ENCODE measurements around the gene R3HDM2.

DNA sequence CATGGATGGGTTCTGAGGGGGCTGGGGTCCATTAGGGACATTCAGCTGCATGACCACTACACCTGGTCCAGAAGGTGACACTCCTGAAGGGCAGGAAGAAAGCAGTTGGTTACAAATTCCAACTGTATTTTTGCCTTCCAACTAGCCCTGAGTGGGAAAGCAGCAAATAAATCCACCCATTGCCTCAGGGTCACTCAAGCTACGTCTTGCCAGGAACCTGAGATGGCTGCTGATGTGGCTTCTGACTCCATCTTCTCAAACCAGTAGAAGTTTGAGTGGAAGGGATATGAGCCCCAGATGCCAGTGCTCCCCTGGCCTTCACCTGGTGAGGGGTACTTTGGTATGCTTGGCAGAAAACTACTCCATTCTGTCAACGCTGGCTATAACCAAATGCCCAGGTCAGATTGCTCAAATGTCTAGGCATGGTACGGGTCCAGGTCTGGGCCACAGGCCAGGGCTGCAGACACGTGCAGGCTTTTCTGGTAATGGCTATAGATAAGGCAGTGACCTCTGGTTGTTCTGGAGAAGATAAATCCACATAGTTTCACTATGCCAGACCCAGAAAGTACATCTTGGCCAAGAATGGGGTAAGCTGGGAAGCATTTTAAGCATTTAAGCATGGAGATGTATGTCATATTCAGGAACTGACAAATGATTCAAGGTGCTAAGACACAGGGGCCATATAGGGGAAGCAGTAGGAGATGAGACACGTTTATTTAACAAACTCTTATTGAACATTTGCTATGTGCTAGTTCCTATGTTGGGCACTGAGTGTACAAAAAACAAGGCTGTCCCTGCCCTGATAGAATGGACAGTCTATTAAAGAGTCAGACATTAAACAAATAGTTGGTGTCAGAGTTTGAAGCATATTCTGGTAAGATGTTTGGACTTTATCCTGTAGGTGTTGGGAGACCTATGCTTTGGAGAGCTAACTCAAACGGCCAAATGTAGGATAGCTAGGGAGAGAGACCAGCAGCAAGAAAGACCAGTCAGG lies 171.6 kb downstream of the R3HDM2 start:
- TF ChIP-seq, protein P1, sequence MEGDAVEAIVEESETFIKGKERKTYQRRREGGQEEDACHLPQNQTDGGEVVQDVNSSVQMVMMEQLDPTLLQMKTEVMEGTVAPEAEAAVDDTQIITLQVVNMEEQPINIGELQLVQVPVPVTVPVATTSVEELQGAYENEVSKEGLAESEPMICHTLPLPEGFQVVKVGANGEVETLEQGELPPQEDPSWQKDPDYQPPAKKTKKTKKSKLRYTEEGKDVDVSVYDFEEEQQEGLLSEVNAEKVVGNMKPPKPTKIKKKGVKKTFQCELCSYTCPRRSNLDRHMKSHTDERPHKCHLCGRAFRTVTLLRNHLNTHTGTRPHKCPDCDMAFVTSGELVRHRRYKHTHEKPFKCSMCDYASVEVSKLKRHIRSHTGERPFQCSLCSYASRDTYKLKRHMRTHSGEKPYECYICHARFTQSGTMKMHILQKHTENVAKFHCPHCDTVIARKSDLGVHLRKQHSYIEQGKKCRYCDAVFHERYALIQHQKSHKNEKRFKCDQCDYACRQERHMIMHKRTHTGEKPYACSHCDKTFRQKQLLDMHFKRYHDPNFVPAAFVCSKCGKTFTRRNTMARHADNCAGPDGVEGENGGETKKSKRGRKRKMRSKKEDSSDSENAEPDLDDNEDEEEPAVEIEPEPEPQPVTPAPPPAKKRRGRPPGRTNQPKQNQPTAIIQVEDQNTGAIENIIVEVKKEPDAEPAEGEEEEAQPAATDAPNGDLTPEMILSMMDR (IDR thresholded peaks at IDR 0.05), result no peak
- TF ChIP-seq IRF2 (CRISPR knock-in tag; IDR thresholded peaks at IDR 0.05; ENCODE audit: borderline replicate concordance, low read depth), result no peak
- TF ChIP-seq, protein P2, sequence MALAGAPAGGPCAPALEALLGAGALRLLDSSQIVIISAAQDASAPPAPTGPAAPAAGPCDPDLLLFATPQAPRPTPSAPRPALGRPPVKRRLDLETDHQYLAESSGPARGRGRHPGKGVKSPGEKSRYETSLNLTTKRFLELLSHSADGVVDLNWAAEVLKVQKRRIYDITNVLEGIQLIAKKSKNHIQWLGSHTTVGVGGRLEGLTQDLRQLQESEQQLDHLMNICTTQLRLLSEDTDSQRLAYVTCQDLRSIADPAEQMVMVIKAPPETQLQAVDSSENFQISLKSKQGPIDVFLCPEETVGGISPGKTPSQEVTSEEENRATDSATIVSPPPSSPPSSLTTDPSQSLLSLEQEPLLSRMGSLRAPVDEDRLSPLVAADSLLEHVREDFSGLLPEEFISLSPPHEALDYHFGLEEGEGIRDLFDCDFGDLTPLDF (CRISPR knock-in tag; IDR thresholded peaks at IDR 0.05), result no peak
- no peak for TF ChIP-seq NFE2L1 (CRISPR knock-in tag; IDR thresholded peaks at IDR 0.05)
- no peak for TF ChIP-seq NFYB (CRISPR knock-in tag; conservative IDR thresholded peaks at IDR 0.05; ENCODE audit: low read depth)
- TF ChIP-seq ZNF317 (CRISPR knock-in tag; IDR thresholded peaks at IDR 0.05; ENCODE audit: borderline replicate concordance, low read depth), result no peak
- TF ChIP-seq CREM (CRISPR knock-in tag; IDR thresholded peaks at IDR 0.05), result no peak
- TF ChIP-seq, protein P3, sequence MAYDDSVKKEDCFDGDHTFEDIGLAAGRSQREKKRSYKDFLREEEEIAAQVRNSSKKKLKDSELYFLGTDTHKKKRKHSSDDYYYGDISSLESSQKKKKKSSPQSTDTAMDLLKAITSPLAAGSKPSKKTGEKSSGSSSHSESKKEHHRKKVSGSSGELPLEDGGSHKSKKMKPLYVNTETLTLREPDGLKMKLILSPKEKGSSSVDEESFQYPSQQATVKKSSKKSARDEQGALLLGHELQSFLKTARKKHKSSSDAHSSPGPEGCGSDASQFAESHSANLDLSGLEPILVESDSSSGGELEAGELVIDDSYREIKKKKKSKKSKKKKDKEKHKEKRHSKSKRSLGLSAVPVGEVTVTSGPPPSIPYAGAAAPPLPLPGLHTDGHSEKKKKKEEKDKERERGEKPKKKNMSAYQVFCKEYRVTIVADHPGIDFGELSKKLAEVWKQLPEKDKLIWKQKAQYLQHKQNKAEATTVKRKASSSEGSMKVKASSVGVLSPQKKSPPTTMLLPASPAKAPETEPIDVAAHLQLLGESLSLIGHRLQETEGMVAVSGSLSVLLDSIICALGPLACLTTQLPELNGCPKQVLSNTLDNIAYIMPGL (CRISPR knock-in tag; IDR thresholded peaks at IDR 0.05), result no peak
- TF ChIP-seq, protein P4, sequence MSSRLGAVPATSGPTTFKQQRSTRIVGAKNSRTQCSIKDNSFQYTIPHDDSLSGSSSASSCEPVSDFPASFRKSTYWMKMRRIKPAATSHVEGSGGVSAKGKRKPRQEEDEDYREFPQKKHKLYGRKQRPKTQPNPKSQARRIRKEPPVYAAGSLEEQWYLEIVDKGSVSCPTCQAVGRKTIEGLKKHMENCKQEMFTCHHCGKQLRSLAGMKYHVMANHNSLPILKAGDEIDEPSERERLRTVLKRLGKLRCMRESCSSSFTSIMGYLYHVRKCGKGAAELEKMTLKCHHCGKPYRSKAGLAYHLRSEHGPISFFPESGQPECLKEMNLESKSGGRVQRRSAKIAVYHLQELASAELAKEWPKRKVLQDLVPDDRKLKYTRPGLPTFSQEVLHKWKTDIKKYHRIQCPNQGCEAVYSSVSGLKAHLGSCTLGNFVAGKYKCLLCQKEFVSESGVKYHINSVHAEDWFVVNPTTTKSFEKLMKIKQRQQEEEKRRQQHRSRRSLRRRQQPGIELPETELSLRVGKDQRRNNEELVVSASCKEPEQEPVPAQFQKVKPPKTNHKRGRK (CRISPR knock-in tag; IDR thresholded peaks at IDR 0.05; ENCODE audit: borderline replicate concordance), result no peak
- TF ChIP-seq, protein P5, sequence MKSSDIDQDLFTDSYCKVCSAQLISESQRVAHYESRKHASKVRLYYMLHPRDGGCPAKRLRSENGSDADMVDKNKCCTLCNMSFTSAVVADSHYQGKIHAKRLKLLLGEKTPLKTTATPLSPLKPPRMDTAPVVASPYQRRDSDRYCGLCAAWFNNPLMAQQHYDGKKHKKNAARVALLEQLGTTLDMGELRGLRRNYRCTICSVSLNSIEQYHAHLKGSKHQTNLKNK (CRISPR knock-in tag; IDR thresholded peaks at IDR 0.05), result no peak
- no peak for TF ChIP-seq ZNF232 (CRISPR knock-in tag; IDR thresholded peaks at IDR 0.05)
- TF ChIP-seq, protein P6, sequence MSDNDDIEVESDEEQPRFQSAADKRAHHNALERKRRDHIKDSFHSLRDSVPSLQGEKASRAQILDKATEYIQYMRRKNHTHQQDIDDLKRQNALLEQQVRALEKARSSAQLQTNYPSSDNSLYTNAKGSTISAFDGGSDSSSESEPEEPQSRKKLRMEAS (CRISPR knock-in tag; IDR thresholded peaks at IDR 0.05), result no peak
- TF ChIP-seq CREB1 (CRISPR knock-in tag; IDR thresholded peaks at IDR 0.05), result no peak
- TF ChIP-seq NR2C2 (CRISPR knock-in tag; IDR thresholded peaks at IDR 0.05), result no peak

All from WTC11 (cell line).